Islet of Langerhans (tissue), 1 donor: ENCODE measurements around the gene ZSWIM8.
"Not testable (repeated sequence)": the region's sequence is repeated elsewhere in the genome, so short reads cannot be mapped to it uniquely, and the experiment has no call there.

Experiments
- FAIRE-seq: peaks from one replicate; lab custom pipeline; 2011; peaks lifted over from hg19 to GRCh38; lab: Jason Lieb, UNC

The ZSWIM8 gene

DNA sequence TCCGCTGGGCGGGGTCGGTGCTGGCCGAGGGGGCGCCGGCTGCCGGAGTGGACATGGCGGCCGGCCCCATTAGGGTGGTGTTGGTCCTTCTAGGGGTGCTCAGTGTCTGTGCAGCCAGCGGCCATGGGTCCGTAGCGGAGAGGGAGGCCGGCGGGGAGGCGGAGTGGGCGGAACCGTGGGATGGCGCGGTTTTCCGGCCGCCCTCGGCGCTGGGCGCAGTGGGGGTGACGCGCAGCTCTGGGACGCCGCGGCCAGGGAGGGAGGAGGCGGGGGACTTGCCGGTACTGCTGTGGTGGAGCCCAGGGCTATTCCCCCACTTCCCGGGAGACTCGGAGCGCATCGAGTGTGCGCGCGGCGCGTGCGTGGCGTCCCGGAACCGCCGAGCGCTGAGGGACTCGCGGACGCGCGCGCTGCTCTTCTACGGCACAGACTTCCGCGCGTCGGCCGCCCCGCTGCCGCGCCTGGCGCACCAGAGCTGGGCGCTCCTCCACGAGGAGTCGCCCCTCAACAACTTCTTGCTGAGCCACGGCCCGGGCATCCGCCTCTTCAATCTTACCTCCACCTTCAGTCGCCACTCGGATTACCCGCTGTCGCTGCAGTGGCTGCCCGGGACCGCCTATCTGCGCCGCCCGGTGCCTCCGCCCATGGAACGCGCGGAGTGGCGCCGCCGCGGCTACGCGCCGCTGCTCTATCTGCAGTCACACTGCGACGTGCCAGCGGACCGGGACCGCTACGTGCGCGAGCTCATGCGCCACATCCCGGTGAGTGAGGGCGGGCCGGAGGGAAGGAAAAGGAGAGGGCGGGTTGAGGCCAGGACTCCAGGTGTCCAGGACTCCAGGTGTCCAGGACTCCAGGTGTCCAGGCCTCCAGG is 12.9 kb upstream of the ZSWIM8 start:
- FAIRE-seq: no peak

DNA sequence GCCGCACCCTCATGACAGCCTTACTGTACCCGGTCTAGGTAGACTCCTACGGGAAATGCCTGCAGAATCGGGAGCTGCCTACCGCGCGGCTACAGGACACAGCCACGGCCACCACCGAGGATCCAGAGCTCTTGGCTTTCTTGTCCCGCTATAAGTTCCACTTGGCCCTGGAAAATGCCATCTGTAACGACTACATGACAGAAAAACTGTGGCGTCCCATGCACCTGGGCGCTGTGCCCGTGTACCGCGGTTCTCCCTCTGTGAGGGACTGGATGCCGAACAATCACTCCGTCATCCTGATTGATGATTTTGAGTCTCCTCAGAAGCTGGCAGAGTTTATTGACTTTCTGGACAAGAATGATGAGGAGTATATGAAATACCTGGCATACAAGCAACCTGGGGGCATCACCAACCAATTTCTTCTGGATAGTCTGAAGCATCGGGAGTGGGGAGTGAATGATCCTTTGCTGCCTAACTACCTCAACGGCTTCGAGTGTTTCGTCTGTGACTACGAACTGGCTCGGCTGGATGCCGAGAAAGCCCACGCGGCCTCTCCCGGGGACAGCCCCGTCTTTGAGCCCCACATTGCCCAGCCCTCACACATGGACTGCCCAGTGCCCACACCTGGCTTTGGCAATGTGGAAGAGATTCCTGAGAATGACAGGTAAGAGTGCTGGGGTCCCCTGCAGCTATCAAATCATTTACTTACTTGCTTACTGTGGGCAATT is 12.1 kb upstream of the ZSWIM8 start:
- FAIRE-seq: no peak

DNA sequence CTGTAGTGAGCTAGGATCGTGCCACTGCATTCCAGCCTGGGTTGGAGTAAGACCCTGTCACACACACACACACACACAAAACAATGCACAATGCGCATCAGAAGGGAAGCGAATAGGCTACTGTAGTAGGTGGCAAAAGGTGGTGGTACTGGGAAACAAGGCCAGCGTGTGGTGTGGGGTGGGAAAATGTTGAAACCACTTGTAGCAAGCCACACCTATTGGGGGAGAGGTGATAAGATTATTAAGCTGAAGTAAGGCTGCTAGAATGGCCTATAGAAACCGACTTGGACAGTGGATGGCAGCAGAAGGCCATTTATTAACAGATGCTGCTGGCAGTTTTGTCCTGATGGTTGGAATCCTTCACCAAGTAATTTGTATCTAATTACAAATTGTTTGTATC is 10.8 kb upstream of the ZSWIM8 start:
- no peak for FAIRE-seq

DNA sequence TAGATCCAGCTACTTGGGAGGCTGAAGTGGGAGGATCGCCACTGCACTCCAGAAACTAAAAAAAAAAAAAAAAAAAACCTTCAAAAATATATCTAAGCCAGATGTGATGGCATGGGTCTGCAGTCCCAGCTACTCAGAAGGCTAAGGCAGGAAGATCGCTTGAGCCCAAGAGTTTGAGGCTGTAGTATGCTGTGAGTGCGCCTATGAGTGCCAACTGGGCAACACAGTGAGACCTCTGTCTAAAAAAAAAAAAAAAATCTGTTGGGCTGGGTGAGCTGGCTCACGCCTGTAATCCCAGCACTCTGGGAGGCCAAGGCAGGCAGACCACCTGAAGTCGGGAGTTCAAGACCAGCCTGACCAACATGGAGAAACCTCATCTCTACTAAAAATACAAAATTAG is 6.4 kb upstream of the ZSWIM8 start:
- FAIRE-seq: no peak

DNA sequence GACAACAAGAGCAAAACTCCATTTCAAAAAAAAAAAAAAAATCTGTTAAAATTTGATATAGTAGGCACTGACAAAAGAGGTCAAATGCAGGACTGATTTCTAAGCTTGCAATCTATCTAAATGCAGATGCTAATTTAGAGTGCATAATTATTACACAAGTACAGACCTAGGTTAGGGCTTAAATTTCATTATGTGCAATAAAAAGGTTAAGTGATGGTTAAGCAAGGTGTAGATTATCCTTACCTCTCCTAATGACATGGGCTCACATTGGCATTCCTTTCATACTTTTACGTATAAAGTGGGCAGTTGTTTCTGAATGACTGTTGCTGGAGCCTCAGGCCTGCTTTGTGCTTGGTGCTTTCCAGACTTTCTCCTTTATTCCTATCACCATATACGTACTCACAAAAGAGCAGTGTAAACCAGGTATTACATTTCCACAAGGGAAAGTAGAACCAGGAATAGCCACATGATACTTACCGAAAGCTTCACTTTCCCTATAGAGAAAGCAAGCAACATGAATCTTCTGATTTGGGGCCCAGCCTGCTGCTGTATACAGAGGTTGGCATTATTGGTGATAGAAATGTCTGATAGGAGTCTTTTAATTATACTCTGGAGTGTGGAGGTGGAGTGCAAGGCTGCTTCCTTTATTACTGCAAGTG is 5.7 kb upstream of the ZSWIM8 start:
- no peak for FAIRE-seq

DNA sequence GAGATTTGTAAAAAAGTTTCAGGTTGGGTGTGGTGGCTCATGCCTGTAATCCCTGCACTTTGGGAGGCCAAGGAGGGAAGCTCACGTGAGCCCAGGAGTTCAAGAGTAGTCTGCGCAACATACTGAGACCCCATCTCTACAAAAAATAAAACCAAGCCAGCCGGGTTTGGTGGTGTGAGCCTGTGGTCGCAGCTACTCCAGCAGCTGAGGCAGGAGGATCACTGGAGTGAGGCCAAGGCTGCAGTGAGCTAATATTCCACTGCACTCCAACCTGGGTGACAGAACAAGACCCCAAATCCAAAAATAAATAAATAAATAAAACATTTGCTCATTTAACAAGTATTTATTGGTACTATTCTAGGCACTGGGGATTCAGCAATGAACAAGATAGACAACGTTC is 5.1 kb upstream of the ZSWIM8 start:
- no peak for FAIRE-seq

DNA sequence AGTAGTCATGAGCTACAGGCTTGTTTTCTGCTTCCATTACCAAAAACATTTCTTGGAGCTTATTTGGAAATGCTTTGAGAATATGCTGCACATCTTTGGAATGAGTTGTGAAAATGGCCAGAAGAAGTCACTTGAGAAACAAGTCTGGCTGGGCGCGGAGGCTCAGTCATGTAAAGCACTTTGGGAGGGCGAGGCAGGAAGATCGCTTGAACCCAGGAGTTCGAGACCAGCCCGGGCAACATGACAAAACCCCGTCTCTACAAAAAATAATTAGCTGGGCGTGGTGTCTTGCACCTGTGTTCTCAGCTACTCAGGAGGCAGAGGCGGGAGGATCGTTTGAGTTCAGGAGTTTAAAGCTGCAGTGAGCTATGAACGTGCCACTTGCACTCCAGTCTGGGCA is 4.4 kb upstream of the ZSWIM8 start:
- FAIRE-seq: no peak

DNA sequence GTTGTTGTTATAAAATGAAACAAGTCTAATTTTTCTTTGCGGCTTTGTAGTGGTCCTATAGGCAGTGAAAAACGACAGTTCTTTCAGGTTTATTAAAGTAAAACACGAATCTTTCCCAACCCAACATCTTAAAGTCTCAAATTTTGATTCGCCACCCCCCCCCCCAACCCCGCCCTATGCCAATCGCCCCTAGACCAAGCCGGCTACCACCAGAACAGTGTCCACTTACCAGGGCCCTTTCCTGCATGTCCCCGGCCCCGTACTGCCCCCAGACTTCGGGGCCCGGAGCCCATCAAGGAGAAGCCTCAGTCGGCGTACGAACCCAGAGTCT is 3.9 kb upstream of the ZSWIM8 start:
- FAIRE-seq: no peak

DNA sequence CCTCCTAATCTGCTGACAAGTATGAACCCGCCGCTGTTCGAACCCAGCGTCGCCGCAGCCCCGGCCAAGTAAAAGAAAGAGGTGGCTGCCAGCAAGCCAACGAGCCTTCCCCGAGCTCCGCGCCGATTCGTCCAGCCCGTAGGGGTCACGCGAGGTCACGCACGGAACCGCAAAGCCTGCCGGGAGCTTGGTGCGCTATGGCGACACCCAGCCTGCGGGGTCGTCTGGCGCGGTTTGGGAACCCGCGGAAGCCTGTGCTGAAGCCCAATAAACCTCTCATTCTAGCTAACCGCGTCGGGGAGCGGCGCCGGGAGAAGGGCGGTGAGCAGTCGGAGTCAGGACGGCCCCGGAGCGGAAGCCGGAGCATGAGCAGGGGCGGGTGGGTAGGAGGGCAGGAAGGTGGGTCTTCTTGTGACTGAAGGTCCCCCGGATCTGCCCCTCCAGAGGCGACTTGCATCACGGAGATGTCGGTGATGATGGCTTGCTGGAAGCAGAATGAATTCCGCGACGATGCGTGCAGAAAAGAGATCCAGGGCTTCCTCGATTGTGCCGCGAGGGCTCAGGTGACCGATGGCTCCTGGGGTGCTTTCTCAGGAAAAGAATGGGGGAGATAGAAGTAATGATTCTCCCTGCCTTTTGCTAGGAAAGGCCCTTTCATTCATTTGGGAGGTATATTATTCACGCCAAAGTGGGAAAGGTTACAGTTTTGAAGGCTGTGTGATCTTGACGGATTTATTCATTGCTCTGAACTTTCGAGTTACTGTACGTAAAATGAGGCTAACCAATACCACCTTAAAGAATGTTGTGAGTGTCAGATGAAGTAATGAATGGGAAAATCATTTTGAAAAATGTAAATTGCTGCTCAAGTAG is 3.3 kb upstream of the ZSWIM8 start, which contains the start of gene CHCHD1:
Gene CHCHD1 (plus strand): TSS at position 170 of the 870 bp plus-strand sequence. CDS start 28 bp downstream, at position 198.
- FAIRE-seq: no peak

DNA sequence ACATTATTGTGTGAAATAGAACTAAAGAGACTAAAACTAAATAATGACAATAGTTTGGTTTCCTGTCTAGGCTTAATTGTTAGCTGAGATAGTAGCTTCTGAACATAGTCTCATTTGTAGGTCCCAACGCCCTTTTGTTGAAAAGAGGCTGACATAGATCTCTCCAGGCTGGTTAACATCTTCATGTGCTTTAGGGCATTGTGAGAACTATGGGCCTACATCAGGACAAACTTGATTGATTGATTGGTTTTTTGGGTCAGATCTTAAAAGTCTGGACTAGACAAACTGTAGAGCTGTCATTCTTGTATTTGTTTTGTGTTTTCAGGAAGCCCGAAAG is 2.7 kb upstream of the ZSWIM8 start:
- no peak for FAIRE-seq

DNA sequence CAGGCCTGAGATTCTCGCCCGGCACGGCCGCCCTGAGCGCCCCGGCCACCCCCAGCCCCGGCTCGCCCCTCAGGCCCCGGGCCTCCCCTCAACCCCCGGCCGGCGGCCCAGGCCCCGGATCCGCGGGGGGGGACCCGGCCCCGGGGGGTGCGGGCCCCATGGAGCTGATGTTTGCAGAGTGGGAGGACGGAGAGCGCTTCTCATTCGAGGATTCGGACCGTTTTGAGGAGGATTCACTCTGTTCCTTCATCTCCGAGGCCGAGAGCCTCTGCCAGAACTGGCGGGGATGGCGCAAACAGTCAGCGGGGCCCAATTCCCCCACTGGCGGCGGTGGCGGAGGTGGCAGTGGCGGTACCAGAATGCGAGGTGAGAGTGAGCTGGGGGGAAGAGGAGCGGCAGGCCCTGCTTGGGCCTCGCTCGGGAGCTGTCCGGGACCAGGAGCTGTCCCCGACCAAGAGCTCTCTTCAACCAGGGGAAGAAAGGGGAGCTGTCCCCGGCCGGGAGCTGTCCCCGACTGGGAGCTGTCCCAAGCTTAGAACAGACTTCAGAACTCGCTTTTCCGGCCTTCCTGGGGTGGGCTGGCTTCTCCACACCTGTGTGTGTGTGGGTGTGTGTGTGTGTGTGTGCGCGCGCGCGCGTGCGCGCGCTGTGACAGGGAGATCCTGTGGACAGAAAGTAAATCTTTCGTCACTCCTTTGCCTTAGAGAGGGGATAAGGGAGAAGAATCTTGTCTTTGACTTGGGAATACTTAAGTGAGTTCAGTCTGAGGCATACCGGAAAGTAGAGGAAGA is 510 bp downstream of the ZSWIM8 start:
- no peak for FAIRE-seq

DNA sequence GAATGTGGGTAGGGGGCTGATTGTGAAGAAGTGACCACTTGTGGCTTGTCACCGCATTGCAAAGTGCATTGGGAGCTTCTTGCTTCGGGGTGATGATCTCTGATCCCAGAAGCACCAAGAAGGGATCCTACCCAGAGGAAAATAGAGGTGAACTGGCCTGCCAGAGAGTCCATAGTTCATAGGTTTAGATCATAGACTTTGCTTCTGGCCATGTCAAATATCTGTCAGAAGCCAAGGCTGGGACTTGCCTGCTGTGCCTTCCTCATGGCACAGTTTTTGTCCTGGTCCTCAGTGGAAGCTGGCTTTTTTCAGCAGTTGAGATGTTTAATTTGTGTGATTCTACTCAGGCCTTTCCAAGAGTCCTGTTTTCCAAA is 1.1 kb downstream of the ZSWIM8 start:
- FAIRE-seq: no peak

DNA sequence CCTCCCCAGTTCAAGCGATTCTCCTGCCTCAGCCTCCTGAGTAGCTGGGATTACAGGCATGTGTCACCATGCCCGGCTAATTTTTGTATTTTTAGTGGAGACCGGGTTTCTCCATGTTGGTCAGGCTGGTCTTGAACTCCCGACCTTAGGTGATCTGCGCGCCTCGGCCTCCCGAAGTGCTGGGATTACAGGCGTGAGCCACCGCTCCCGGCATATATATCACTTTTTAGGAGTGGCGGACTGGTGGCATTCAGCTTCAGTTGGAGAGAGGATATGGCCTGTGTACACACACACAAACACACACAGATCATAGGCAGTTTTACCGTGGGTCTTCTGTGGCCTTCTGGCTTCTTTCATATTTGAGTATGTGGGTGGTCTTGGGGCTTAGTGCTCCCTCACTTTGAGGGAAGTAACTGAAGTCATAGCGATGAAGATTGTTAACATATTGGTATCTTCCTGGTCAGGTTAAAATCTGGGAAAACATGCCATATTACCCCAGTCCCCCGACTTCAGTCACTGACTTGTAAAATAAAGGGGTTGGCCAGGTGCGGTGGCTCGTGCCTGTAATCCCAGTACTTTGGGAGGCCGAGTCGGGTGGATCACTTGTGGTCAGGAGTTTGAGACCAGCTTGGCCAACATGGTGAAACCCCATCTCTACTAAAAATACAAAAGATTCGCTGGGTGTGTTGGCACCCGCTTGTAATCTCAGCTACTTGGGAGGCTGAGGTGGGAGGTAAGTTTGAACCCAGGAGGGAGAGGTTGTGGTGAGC is 1.8 kb downstream of the ZSWIM8 start:
- not testable (repeated sequence) for FAIRE-seq

DNA sequence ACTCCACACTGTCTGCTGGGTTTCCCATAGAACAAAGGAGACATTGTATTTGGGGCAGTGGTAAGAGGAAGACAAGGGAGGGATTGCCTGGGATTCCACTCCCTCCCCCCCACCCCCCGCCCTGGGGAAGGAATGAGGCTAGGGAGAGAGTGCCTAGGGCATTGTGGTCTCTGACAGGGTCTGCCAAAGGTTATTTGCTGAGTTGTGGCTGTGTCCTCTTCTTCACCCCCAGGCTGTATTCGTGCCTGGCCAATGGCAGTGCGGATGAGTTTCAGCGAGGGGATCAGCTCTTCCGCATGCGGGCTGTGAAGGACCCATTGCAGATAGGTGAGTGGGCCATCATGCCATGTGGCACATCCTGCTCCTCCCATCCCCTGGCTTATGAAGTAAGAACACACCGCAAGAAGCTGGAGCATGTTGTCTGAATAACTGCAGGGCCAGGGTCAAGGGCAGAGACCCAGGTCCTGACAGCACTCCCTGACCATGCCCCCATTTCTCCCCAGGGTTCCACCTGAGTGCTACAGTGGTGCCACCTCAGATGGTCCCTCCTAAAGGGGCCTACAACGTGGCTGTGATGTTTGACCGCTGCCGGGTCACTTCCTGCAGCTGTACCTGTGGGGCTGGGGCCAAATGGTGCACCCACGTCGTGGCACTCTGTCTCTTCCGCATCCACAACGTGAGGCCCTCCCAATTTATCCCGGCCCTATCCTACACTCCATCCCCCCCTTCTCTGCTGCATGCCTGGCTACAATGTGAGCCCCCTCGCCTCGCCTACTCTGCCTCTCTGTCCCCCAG is 3.7 kb downstream of the ZSWIM8 start:
- FAIRE-seq: no peak

DNA sequence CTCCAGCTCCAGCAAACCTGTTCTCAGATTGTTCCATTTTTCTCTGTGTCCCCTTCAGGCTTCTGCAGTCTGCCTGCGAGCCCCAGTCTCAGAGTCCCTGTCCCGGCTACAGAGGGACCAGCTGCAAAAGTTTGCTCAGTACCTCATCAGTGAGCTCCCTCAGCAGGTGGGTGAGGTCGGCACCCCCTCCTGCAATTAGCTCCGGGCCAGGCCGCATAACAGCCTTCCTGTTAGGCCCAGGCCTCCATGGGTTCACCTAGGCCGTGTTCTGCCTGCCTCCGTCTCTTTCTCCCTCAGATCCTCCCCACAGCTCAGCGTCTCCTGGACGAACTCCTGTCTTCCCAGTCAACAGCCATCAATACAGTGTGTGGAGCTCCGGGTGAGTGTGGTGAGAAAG is 4.3 kb downstream of the ZSWIM8 start:
- no peak for FAIRE-seq

DNA sequence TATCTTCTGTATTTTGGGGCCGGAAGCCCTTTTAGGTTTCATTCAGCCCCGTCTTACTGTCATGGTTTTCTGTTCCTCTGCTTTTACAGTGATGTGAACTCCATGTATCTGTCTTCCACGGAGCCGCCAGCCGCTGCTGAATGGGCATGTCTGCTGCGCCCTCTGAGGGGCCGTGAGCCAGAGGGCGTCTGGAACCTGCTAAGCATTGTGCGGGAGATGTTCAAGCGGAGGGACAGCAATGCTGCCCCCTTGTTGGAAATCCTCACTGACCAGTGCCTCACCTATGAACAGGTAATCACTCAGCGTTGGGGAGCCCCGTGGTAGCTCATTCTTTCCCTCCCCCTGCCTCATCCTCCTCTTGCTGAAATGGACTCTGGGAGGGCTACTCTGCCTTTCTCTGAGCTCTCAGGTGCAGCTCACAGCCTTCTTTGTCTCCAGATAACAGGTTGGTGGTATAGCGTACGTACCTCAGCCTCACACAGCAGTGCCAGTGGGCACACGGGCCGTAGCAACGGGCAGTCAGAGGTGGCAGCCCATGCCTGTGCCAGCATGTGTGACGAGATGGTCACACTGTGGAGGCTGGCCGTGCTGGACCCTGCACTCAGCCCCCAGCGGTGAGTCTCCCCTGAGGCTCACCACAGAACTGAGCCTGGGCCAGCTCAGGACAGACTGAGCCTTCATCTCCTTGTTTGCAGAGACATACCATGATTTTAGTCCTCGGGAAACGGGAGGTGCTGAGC is 5.7 kb downstream of the ZSWIM8 start:
- FAIRE-seq: no peak

DNA sequence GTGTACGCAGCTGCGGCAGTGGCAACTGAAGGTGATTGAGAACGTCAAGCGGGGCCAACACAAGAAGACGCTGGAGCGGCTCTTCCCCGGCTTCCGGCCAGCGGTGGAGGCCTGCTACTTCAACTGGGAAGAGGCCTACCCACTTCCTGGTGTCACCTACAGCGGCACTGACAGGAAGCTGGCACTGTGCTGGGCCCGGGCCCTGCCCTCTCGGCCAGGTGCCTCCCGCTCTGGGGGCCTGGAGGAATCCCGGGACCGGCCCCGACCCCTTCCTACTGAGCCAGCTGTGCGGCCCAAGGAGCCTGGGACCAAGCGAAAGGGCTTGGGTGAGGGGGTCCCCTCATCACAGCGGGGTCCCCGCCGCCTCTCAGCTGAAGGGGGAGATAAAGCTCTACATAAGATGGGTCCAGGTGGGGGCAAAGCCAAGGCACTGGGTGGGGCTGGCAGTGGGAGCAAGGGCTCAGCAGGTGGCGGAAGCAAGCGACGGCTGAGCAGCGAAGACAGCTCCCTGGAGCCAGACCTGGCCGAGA is 6.5 kb downstream of the ZSWIM8 start:
- FAIRE-seq: no peak

DNA sequence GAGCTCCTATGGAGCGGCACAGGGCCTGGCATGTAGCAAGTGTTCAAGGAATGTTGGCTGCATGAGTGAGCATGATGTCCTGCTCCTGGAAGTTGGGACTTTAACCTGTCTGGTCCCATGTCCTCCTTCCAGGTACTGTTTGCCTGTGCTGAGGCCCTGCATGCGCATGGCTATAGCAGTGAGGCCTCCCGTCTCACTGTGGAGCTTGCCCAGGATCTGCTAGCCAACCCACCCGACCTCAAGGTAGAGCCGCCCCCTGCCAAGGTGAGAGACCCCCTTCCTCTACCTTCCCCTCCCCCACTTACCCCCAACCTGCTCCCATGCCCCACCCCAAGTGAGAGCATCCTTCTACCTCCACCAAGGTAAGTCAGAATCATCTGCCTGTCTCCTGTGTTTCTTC is 8.1 kb downstream of the ZSWIM8 start:
- no peak for FAIRE-seq

DNA sequence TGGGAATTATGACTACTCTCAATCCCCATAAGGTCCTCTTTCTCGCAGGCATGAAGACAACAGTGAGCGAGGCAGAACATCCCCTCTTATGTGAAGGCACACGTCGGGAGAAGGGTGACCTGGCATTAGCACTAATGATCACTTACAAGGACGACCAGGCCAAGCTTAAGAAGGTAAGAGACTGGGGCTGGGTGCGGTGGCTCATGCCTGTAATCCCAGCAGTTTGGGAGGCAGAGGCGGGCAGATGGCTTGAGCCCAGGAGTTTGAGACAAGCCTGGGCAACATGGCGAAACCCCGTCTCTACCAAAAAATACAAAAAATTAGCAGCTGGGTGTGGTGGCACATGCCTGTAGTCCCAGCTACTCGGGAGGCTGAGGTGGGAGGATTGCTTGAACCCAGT is 10.1 kb downstream of the ZSWIM8 start:
- FAIRE-seq: not testable (repeated sequence)
